ENCODE data around the gene IGFBP2. TPM values are rescaled to one million over a fixed set of nuclear protein-coding genes. Genes with fewer than 3 reads are reported as not detected.

Gene IGFBP2
- total and polyA plus RNA-seq, 2 of the 13 experiments (the other 11 are each of a cell fraction or from before 2014, with no cell fraction given): 2.0 to 5.8 TPM

DNA sequence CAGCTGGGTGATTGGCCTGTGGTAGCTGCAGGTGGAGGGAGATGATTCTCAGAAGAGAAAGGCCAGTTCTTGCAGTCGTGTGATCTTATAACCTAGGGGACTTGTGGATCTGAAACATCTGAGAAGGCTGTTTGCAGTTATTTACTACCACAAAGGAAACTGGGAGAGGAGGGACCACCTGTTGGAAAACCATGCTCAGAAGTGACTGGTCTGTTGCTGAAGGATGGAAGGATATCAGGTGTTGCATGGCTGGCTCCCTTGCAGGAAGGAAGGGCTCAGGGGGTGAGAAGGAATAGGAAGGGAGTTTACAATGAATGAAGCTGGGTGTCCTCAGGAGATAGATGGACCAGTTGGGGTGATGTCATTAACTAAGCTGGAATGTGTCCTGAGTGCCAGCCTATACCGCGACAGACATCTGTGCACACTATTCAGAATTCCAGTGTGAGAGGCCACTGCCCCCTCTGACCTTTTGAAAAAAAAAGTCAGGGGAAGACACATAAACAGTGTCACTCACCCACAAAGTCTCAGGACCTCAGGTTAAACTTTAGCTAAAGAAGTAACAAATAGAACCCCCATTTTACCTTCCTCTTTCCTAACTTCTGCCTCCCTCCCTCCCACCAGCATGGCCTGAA lies 17.5 kb downstream of the IGFBP2 start (continued):
- TF ChIP-seq, protein P1, sequence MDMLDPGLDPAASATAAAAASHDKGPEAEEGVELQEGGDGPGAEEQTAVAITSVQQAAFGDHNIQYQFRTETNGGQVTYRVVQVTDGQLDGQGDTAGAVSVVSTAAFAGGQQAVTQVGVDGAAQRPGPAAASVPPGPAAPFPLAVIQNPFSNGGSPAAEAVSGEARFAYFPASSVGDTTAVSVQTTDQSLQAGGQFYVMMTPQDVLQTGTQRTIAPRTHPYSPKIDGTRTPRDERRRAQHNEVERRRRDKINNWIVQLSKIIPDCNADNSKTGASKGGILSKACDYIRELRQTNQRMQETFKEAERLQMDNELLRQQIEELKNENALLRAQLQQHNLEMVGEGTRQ (IDR thresholded peaks at IDR 0.05; ENCODE audit: low read depth, low read length): no peak
- TF ChIP-seq, protein P1 (CRISPR knock-in tag; IDR thresholded peaks at IDR 0.05; ENCODE audit: borderline replicate concordance): no peak
- TF ChIP-seq, protein P2, sequence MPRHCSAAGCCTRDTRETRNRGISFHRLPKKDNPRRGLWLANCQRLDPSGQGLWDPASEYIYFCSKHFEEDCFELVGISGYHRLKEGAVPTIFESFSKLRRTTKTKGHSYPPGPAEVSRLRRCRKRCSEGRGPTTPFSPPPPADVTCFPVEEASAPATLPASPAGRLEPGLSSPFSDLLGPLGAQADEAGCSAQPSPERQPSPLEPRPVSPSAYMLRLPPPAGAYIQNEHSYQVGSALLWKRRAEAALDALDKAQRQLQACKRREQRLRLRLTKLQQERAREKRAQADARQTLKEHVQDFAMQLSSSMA (CRISPR knock-in tag; IDR thresholded peaks at IDR 0.05): no peak
- TF ChIP-seq, protein P3, sequence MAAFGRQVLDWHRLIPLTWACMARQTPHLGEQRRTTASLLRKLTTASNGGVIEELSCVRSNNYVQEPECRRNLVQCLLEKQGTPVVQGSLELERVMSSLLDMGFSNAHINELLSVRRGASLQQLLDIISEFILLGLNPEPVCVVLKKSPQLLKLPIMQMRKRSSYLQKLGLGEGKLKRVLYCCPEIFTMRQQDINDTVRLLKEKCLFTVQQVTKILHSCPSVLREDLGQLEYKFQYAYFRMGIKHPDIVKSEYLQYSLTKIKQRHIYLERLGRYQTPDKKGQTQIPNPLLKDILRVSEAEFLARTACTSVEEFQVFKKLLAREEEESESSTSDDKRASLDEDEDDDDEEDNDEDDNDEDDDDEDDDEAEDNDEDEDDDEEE (CRISPR knock-in tag; IDR thresholded peaks at IDR 0.05): no peak
- TF ChIP-seq, protein P4, sequence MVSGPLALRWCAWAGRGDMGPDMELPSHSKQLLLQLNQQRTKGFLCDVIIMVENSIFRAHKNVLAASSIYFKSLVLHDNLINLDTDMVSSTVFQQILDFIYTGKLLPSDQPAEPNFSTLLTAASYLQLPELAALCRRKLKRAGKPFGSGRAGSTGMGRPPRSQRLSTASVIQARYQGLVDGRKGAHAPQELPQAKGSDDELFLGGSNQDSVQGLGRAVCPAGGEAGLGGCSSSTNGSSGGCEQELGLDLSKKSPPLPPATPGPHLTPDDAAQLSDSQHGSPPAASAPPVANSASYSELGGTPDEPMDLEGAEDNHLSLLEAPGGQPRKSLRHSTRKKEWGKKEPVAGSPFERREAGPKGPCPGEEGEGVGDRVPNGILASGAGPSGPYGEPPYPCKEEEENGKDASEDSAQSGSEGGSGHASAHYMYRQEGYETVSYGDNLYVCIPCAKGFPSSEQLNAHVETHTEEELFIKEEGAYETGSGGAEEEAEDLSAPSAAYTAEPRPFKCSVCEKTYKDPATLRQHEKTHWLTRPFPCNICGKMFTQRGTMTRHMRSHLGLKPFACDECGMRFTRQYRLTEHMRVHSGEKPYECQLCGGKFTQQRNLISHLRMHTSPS (CRISPR knock-in tag; IDR thresholded peaks at IDR 0.05; ENCODE audit: low read depth): peak; percentile 24; the same call in 1 of the 2 replicates
- TF ChIP-seq ARNT (IDR thresholded peaks at IDR 0.05) (no peak), SETDB1 (CRISPR knock-in tag; IDR thresholded peaks at IDR 0.05; ENCODE audit: borderline replicate concordance) (no peak), GATAD2A (CRISPR knock-in tag; IDR thresholded peaks at IDR 0.05) (peak; percentile 57; the same call in 1 of the 2 replicates)
- TF ChIP-seq, protein P5, sequence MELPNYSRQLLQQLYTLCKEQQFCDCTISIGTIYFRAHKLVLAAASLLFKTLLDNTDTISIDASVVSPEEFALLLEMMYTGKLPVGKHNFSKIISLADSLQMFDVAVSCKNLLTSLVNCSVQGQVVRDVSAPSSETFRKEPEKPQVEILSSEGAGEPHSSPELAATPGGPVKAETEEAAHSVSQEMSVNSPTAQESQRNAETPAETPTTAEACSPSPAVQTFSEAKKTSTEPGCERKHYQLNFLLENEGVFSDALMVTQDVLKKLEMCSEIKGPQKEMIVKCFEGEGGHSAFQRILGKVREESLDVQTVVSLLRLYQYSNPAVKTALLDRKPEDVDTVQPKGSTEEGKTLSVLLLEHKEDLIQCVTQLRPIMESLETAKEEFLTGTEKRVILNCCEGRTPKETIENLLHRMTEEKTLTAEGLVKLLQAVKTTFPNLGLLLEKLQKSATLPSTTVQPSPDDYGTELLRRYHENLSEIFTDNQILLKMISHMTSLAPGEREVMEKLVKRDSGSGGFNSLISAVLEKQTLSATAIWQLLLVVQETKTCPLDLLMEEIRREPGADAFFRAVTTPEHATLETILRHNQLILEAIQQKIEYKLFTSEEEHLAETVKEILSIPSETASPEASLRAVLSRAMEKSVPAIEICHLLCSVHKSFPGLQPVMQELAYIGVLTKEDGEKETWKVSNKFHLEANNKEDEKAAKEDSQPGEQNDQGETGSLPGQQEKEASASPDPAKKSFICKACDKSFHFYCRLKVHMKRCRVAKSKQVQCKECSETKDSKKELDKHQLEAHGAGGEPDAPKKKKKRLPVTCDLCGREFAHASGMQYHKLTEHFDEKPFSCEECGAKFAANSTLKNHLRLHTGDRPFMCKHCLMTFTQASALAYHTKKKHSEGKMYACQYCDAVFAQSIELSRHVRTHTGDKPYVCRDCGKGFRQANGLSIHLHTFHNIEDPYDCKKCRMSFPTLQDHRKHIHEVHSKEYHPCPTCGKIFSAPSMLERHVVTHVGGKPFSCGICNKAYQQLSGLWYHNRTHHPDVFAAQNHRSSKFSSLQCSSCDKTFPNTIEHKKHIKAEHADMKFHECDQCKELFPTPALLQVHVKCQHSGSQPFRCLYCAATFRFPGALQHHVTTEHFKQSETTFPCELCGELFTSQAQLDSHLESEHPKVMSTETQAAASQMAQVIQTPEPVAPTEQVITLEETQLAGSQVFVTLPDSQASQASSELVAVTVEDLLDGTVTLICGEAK (IDR thresholded peaks at IDR 0.05): no peak
- TF ChIP-seq, protein P5 (CRISPR knock-in tag; IDR thresholded peaks at IDR 0.05): no peak
- TF ChIP-seq, protein P6, sequence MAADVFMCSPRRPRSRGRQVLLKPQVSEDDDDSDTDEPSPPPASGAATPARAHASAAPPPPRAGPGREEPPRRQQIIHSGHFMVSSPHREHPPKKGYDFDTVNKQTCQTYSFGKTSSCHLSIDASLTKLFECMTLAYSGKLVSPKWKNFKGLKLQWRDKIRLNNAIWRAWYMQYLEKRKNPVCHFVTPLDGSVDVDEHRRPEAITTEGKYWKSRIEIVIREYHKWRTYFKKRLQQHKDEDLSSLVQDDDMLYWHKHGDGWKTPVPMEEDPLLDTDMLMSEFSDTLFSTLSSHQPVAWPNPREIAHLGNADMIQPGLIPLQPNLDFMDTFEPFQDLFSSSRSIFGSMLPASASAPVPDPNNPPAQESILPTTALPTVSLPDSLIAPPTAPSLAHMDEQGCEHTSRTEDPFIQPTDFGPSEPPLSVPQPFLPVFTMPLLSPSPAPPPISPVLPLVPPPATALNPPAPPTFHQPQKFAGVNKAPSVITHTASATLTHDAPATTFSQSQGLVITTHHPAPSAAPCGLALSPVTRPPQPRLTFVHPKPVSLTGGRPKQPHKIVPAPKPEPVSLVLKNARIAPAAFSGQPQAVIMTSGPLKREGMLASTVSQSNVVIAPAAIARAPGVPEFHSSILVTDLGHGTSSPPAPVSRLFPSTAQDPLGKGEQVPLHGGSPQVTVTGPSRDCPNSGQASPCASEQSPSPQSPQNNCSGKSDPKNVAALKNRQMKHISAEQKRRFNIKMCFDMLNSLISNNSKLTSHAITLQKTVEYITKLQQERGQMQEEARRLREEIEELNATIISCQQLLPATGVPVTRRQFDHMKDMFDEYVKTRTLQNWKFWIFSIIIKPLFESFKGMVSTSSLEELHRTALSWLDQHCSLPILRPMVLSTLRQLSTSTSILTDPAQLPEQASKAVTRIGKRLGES (CRISPR knock-in tag; IDR thresholded peaks at IDR 0.05; ENCODE audit: borderline replicate concordance): no peak
